MM.1S (cell line): ENCODE results near the gene GDPD5.

Source experiments
- DNase-seq: peaks from one replicate; pipeline ENCODE4 v3.0.0-alpha.2; 2015
- H2AFZ ChIP-seq: fragments of 300-600 bp; sonication (generic); 2 replicates; pipeline ENCODE4 v1.6.0; 2016; ENCODE audit warnings: antibody characterized with exemption, low read length
- H3F3A ChIP-seq: fragments of 300-600 bp; sonication (generic); 2 replicates; pipeline ENCODE4 v1.6.1; 2016; ENCODE audit warnings: mild to moderate bottlenecking, antibody characterized with exemption, low read length, moderate library complexity, mixed read lengths; ENCODE audit not compliant: insufficient read depth
- H3K27ac ChIP-seq: fragments of 300-600 bp; sonication (generic); 2 replicates; pipeline ENCODE4 v1.5.1; 2016; ENCODE audit warnings: mild to moderate bottlenecking, low read length
- H3K27me3 ChIP-seq: fragments of 300-600 bp; sonication (generic); replicated peaks from 2 replicates; pipeline ENCODE4 v1.6.0; 2016; ENCODE audit warnings: low read length; ENCODE audit not compliant: insufficient read depth
- H3K36me3 ChIP-seq: fragments of 300-600 bp; sonication (generic); replicated peaks from 2 replicates; pipeline ENCODE4 v1.6.1; 2016; ENCODE audit warnings: mild to moderate bottlenecking, low read length, mixed read lengths; ENCODE audit not compliant: insufficient read depth
- H3K4me1 ChIP-seq: fragments of 300-600 bp; sonication (generic); 2 replicates; pipeline ENCODE4 v1.6.1; 2016; ENCODE audit warnings: low read length, mixed read lengths
- H3K4me2 ChIP-seq: fragments of 300-600 bp; sonication (generic); 2 replicates; pipeline ENCODE4 v1.6.0; 2016; ENCODE audit warnings: low read depth, low read length
- H3K4me3 ChIP-seq: fragments of 300-600 bp; sonication (generic); 2 replicates; pipeline ENCODE4 v1.5.1; 2016; ENCODE audit warnings: low read length, mixed read lengths
- H3K79me2 ChIP-seq: fragments of 300-600 bp; sonication (generic); 2 replicates; pipeline ENCODE4 v1.6.1; 2016; ENCODE audit warnings: mixed run types, low read length, mixed read lengths
- H3K9ac ChIP-seq: fragments of 300-600 bp; sonication (generic); 2 replicates; pipeline ENCODE4 v1.6.1; 2016; ENCODE audit warnings: low read length, mixed read lengths
- H3K9me2 ChIP-seq: fragments of 300-600 bp; sonication (generic); replicated peaks from 2 replicates; pipeline ENCODE4 v1.6.1; 2016; ENCODE audit warnings: mild to moderate bottlenecking, low read length, mixed read lengths; ENCODE audit not compliant: insufficient read depth
- H3K9me3 ChIP-seq: fragments of 300-600 bp; sonication (generic); replicated peaks from 2 replicates; pipeline ENCODE4 v1.6.1; 2016; ENCODE audit warnings: mild to moderate bottlenecking, low read length, mixed read lengths; ENCODE audit not compliant: insufficient read depth
- H4K20me1 ChIP-seq: fragments of 300-600 bp; sonication (generic); 2 replicates; pipeline ENCODE4 v1.6.1; 2016; ENCODE audit warnings: mild to moderate bottlenecking, low read length, moderate library complexity, mixed read lengths; ENCODE audit not compliant: insufficient read depth
- EZH2 ChIP-seq: fragments of 300-600 bp; sonication (generic); optimal IDR thresholded peaks from 2 replicates; pipeline ENCODE3; 2017; ENCODE audit warnings: low read depth, mild to moderate bottlenecking, antibody characterized with exemption, low read length, mixed read lengths
- EZH2phosphoT487 ChIP-seq: fragments of 300-600 bp; sonication (generic); IDR thresholded peaks from 2 replicates; pipeline ENCODE4 v1.6.1; 2018; ENCODE audit warnings: antibody characterized with exemption, low read length
- TF ChIP-seq, protein P1 (sequence below): fragments of 300-600 bp; sonication (generic); IDR thresholded peaks from 2 replicates; pipeline ENCODE4 v1.5.1; 2016; ENCODE audit warnings: antibody characterized with exemption, low read length, mixed read lengths

GDPD5 gene

DNA sequence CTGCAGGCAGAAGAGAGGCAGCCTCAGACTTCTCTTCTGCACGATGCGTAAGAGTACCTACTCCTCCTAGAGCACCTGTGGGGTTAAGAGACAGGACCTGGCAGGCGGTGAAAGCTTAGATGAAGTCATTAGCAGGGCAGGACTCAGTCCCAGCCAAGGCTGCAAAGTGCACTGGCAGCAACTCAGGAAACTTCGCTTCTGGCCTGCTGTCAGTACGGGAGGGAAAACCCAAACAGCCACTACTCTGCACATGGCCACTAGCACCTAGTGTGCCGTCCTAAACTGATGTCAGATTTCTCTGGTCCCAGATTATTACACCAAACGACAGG, 84.0 kb downstream of the GDPD5 start:
- Histone ChIP-seq H3K4me2 (no peak overlapping the region), H3K79me2 (no peaks in the 10 kb centered on the region), H4K20me1 (no peaks in the 10 kb centered on the region), H3K4me3 (no peak overlapping the region), H3K4me1 (no peaks in the 10 kb centered on the region), H3K27ac (no peak overlapping the region), H3K9me3 (no peaks in the 10 kb centered on the region), H3K27me3 (peaks cover 84% of the 10 kb centered on the region), H3F3A (no peaks in the 10 kb centered on the region), H3K9ac (no peak overlapping the region), H2AFZ (no peak overlapping the region), H3K9me2 (no peaks in the 10 kb centered on the region), H3K36me3 (no peaks in the 10 kb centered on the region)
- TF ChIP-seq EZH2phosphoT487 (no peak), EZH2 (no peak)
- TF ChIP-seq, protein P1, sequence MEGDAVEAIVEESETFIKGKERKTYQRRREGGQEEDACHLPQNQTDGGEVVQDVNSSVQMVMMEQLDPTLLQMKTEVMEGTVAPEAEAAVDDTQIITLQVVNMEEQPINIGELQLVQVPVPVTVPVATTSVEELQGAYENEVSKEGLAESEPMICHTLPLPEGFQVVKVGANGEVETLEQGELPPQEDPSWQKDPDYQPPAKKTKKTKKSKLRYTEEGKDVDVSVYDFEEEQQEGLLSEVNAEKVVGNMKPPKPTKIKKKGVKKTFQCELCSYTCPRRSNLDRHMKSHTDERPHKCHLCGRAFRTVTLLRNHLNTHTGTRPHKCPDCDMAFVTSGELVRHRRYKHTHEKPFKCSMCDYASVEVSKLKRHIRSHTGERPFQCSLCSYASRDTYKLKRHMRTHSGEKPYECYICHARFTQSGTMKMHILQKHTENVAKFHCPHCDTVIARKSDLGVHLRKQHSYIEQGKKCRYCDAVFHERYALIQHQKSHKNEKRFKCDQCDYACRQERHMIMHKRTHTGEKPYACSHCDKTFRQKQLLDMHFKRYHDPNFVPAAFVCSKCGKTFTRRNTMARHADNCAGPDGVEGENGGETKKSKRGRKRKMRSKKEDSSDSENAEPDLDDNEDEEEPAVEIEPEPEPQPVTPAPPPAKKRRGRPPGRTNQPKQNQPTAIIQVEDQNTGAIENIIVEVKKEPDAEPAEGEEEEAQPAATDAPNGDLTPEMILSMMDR = no peak
- DNase-seq = no peak

DNA sequence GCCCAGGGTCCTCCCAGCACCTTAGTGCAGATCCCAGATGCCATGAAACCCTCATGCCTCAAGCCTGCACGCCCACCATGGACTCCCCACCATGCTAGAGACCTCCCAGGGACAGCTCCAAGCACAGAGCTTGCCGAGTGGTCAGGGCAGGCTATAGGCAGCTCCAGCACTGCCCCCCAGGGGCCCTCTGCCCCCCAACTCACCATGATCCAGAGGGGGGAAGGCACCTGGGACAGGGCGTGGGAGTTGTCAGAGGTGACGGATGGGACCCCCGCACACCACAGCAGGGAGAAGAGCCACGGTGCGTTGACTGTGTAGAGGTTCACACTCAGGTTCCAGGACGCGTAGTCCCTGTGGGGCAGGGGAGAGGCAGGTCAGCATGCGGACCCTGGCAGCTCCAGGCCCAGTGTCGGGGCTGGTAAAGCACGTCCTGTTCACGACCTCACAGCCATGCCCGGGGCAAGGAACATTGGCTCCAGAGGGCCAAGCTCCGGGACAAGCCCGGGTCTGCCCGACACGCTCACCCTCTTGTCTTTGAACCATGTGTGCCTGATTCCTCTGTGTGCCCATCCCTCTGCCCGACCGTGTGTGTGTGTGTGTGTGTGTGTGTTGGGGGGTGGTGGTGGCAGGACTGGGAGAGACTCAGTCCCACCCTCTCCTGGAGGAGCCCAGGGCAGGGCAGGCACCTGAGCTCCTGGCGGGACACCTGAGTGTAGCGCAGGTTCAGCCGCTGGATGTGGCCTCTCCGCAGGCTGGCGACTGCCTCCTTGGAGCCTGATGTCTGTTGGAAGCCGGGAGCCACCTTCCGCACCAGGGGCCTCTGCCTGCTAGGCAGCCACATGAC, 84.6 kb downstream of the GDPD5 start:
- H3K9me2 ChIP-seq = no peaks in the 10 kb centered on the region
- H3F3A ChIP-seq = no peaks in the 10 kb centered on the region
- H3K4me2 ChIP-seq = no peak overlapping the region
- H3K27ac ChIP-seq = no peak overlapping the region
- H3K4me1 ChIP-seq = no peaks in the 10 kb centered on the region
- TF ChIP-seq, protein P1 = no peak
- TF ChIP-seq EZH2phosphoT487 = no peak
- no peak for TF ChIP-seq EZH2
- H2AFZ ChIP-seq = no peak overlapping the region
- no peak overlapping the region for H3K9ac ChIP-seq
- no peak overlapping the region for H3K4me3 ChIP-seq
- H3K36me3 ChIP-seq = no peaks in the 10 kb centered on the region
- no peaks in the 10 kb centered on the region for H4K20me1 ChIP-seq
- no peaks in the 10 kb centered on the region for H3K79me2 ChIP-seq
- peaks cover 83% of the 10 kb centered on the region for H3K27me3 ChIP-seq
- DNase-seq = no peak
- no peaks in the 10 kb centered on the region for H3K9me3 ChIP-seq

DNA sequence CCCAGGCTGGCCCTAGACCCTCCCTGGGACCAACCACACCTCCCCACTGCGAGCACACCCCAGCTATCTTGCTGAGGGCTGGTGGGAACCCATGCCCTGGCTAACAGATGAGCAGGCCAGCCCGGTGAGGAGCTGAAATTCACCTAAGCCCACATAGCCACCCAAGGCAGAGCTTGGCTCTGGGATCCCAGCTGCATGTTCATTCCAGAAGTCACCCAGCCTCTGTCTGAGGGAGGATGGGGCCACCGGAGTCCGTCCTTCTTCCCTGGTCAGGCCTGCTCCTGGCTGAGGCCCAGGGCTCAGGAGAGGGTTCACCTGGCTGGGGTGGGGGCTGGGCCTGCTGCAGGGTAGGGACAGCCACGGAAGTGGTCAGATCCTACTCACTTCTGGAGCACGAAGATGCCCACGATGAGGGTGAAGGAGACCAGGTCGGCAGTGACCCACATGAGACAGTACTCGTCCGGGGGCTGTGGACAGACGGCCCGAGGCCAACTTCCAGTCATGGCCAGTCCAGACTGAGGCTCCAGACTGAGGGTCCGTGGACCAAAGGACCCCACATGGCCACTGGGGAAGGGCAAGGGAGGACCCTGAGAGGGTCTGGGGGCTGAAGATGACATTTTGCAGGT, 86.1 kb downstream of the GDPD5 start:
- H3K4me2 ChIP-seq = no peak overlapping the region
- no peak overlapping the region for H3K9ac ChIP-seq
- H3F3A ChIP-seq = no peaks in the 10 kb centered on the region
- H3K4me1 ChIP-seq = no peaks in the 10 kb centered on the region
- H3K36me3 ChIP-seq = no peaks in the 10 kb centered on the region
- peaks cover 93% of the 10 kb centered on the region for H3K27me3 ChIP-seq
- no peak overlapping the region for H2AFZ ChIP-seq
- H3K4me3 ChIP-seq = no peak overlapping the region
- H4K20me1 ChIP-seq = no peaks in the 10 kb centered on the region
- no peak overlapping the region for H3K27ac ChIP-seq
- TF ChIP-seq, protein P1 = no peak
- TF ChIP-seq EZH2 = no peak
- TF ChIP-seq EZH2phosphoT487 = no peak
- no peaks in the 10 kb centered on the region for H3K9me2 ChIP-seq
- no peak for DNase-seq
- H3K9me3 ChIP-seq = no peaks in the 10 kb centered on the region
- no peaks in the 10 kb centered on the region for H3K79me2 ChIP-seq
